HepG2 (cell line): ENCODE results near the gene CNR2. TPM values are rescaled to one million over a fixed set of nuclear protein-coding genes. Genes with fewer than 3 reads are reported as not detected.
A peak's percentile ranks its signal among the peaks of the same experiment; 100 is the strongest.

Source experiments
- ATF7-NPFF ChIP-seq: sonication (generic); formaldehyde crosslinking; IDR thresholded peaks from 2 replicates; pipeline ENCODE4 v1.8.1; 2023; ENCODE audit warnings: mild to moderate bottlenecking, low read depth, missing genetic modification reagents, moderate library complexity
- ERF ChIP-seq: IDR thresholded peaks from 2 replicates; pipeline ENCODE4 v1.6.1; 2018; ENCODE audit warnings: missing biosample characterization, missing genetic modification reagents
- FOXC1 ChIP-seq: sonication (generic); formaldehyde crosslinking; IDR thresholded peaks from 2 replicates; pipeline ENCODE4 v1.8.0; 2022; ENCODE audit warnings: mild to moderate bottlenecking, missing genetic modification reagents, borderline replicate concordance
- FOXP1 ChIP-seq, 2 experiments: fragments of 450-650 bp in 1 of 2; IDR thresholded peaks; 2 replicates each; pipeline ENCODE4 v1.6.1; 2017 to 2018; ENCODE audit warnings: antibody characterized with exemption in 1 of 2
- IRF2 ChIP-seq: IDR thresholded peaks from 2 replicates; pipeline ENCODE4 v1.6.1; 2018; ENCODE audit warnings: missing genetic modification reagents, missing compliant biosample characterization
- KLF12 ChIP-seq: sonication (generic); formaldehyde crosslinking; IDR thresholded peaks from 2 replicates; pipeline ENCODE4 v1.4.0; 2020; ENCODE audit warnings: missing genetic modification reagents, borderline replicate concordance
- MAZ ChIP-seq, 2 experiments: sonication (generic) in 1 of 2; formaldehyde crosslinking in 1 of 2; IDR thresholded peaks; 2 replicates each; pipeline versions ENCODE4 v1.5.0 to v1.6.1; 2012 to 2020; ENCODE audit warnings: low read depth in 2 of 2, mild to moderate bottlenecking in 2 of 2, borderline replicate concordance in 1 of 2, improper control_type of control experiment in 1 of 2, low read length in 1 of 2, missing genetic modification reagents in 1 of 2, moderate library complexity in 1 of 2
- SALL1 ChIP-seq: sonication (generic); formaldehyde crosslinking; IDR thresholded peaks from 2 replicates; pipeline ENCODE4 v1.8.0; 2022; ENCODE audit warnings: mild to moderate bottlenecking, missing genetic modification reagents
- SOX13 ChIP-seq, 3 experiments: fragments of 450-650 bp in 1 of 3; sonication (generic) in 1 of 3; formaldehyde crosslinking in 1 of 3; IDR thresholded peaks in 2 of 3; conservative IDR thresholded peaks in 1 of 3; 2 replicates each; pipeline versions ENCODE4 v1.5.0 to v1.6.1; 2016 to 2020; ENCODE audit warnings: antibody characterized with exemption in 1 of 3, mild to moderate bottlenecking in 1 of 3, missing compliant biosample characterization in 1 of 3, missing genetic modification reagents in 1 of 3, moderate library complexity in 1 of 3
- U2AF1 ChIP-seq: fragments of 200-400 bp; formaldehyde crosslinking; optimal IDR thresholded peaks from 2 replicates; pipeline ENCODE3; 2017; ENCODE audit warnings: mild to moderate bottlenecking, low read depth, low read length
- ZNF331 ChIP-seq: sonication (generic); formaldehyde crosslinking; IDR thresholded peaks from 2 replicates; pipeline ENCODE4 v1.4.0; 2020; ENCODE audit warnings: missing genetic modification reagents
- ZNF572 ChIP-seq: sonication (generic); formaldehyde crosslinking; IDR thresholded peaks from 2 replicates; pipeline ENCODE4 v1.5.1; 2020; ENCODE audit warnings: mild to moderate bottlenecking, missing genetic modification reagents
- ZNF687 ChIP-seq: sonication (generic); formaldehyde crosslinking; IDR thresholded peaks from 2 replicates; pipeline ENCODE4 v1.5.1; 2020; ENCODE audit warnings: mild to moderate bottlenecking, missing genetic modification reagents, moderate library complexity
- polyA plus RNA-seq, 8 experiments: library from polyadenylated mRNA; depleted of rRNA in 3 of 8; stranded (reverse) in 7 of 8; unstranded in 1 of 8; fragments of >200 nt; fragmentation: Illumina TruSeq in 4 of 8; extraction: Trizol in 4 of 8; gene quantifications; 2 replicates each; pipeline versions ENCODE4 v1.2.1 to v1.2.3, GENCODE V29; 2011 to 2016; ENCODE audit warnings: low read depth in 4 of 8, missing spikeins in 1 of 8, mixed read lengths in 1 of 8; ENCODE audit not compliant: insufficient read depth in 1 of 8
- total RNA-seq, 5 experiments: library from RNA; depleted of rRNA; stranded (reverse); fragments of >200 nt; fragmentation: Illumina TruSeq; extraction: Trizol; gene quantifications; 2 replicates each; pipeline ENCODE4 v1.2.3, GENCODE V29; 2016; ENCODE audit warnings: low read depth in 1 of 5
- TF ChIP-seq, protein P1 (sequence below): IDR thresholded peaks from 2 replicates; pipeline ENCODE4 v1.6.1; 2016; ENCODE audit warnings: missing compliant biosample characterization, missing genetic modification reagents, borderline replicate concordance
- TF ChIP-seq, protein P2 (sequence below): sonication (generic); formaldehyde crosslinking; IDR thresholded peaks from 2 replicates; pipeline ENCODE4 v1.9.0; 2021; ENCODE audit warnings: missing genetic modification reagents, borderline replicate concordance
- TF ChIP-seq, protein P3 (sequence below): IDR thresholded peaks from 2 replicates; pipeline ENCODE4 v1.6.1; 2018; ENCODE audit warnings: missing genetic modification reagents, mild to moderate bottlenecking, missing compliant biosample characterization

CNR2 gene
- total and polyA plus RNA-seq, 2 of the 13 experiments (the other 11 are each of a cell fraction or from before 2014, with no cell fraction given): not detected

GRCh38 chr1:23916209-23917131 lies 3.3 kb upstream of the CNR2 start (continued):
- TF ChIP-seq U2AF1 (no peak), ERF (peak; percentile 21; the same call in 1 of the 2 replicates), ZNF572 (CRISPR knock-in tag) (no peak), MAZ (IDR thresholded peaks at IDR 0.05; ENCODE audit: borderline replicate concordance, low read depth, low read length) (peak; percentile 28; the same call in 1 of the 2 replicates), MAZ (CRISPR knock-in tag; IDR thresholded peaks at IDR 0.05; ENCODE audit: low read depth) (no peak), KLF12 (CRISPR knock-in tag) (no peak), IRF2 (CRISPR knock-in tag) (0 out of 2 replicates have a peak, but pooled peaks have one; percentile 33), ZNF687 (CRISPR knock-in tag) (peak; percentile 19; the same call in 1 of the 2 replicates), ATF7-NPFF (CRISPR knock-in tag) (0 out of 2 replicates have a peak, but pooled peaks have one; percentile 37), ZNF331 (CRISPR knock-in tag) (peak; percentile 49; the same call in 1 of the 2 replicates), SALL1 (CRISPR knock-in tag) (peak; percentile 57), FOXC1 (peak; percentile 56; the same call in 1 of the 2 replicates), SOX13 (IDR thresholded peaks at IDR 0.05) (no peak), SOX13 (CRISPR knock-in tag; conservative IDR thresholded peaks at IDR 0.05 in 1 of 2, IDR thresholded peaks at IDR 0.05 in 1 of 2) (no peak), FOXP1 (IDR thresholded peaks at IDR 0.05) (no peak), FOXP1 (CRISPR knock-in tag; IDR thresholded peaks at IDR 0.05) (no peak)
- TF ChIP-seq, protein P1, sequence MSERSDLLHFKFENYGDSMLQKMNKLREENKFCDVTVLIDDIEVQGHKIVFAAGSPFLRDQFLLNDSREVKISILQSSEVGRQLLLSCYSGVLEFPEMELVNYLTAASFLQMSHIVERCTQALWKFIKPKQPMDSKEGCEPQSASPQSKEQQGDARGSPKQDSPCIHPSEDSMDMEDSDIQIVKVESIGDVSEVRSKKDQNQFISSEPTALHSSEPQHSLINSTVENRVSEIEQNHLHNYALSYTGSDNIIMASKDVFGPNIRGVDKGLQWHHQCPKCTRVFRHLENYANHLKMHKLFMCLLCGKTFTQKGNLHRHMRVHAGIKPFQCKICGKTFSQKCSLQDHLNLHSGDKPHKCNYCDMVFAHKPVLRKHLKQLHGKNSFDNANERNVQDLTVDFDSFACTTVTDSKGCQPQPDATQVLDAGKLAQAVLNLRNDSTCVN (CRISPR knock-in tag): peak; percentile 24; the same call in 1 of the 2 replicates
- TF ChIP-seq, protein P2, sequence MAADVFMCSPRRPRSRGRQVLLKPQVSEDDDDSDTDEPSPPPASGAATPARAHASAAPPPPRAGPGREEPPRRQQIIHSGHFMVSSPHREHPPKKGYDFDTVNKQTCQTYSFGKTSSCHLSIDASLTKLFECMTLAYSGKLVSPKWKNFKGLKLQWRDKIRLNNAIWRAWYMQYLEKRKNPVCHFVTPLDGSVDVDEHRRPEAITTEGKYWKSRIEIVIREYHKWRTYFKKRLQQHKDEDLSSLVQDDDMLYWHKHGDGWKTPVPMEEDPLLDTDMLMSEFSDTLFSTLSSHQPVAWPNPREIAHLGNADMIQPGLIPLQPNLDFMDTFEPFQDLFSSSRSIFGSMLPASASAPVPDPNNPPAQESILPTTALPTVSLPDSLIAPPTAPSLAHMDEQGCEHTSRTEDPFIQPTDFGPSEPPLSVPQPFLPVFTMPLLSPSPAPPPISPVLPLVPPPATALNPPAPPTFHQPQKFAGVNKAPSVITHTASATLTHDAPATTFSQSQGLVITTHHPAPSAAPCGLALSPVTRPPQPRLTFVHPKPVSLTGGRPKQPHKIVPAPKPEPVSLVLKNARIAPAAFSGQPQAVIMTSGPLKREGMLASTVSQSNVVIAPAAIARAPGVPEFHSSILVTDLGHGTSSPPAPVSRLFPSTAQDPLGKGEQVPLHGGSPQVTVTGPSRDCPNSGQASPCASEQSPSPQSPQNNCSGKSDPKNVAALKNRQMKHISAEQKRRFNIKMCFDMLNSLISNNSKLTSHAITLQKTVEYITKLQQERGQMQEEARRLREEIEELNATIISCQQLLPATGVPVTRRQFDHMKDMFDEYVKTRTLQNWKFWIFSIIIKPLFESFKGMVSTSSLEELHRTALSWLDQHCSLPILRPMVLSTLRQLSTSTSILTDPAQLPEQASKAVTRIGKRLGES (CRISPR knock-in tag): no peak
- TF ChIP-seq, protein P3, sequence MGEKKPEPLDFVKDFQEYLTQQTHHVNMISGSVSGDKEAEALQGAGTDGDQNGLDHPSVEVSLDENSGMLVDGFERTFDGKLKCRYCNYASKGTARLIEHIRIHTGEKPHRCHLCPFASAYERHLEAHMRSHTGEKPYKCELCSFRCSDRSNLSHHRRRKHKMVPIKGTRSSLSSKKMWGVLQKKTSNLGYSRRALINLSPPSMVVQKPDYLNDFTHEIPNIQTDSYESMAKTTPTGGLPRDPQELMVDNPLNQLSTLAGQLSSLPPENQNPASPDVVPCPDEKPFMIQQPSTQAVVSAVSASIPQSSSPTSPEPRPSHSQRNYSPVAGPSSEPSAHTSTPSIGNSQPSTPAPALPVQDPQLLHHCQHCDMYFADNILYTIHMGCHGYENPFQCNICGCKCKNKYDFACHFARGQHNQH (CRISPR knock-in tag): peak; percentile 48; the same call in 1 of the 2 replicates
